NOMO-1 treated with DMSO at 0.1 percent for 48 hours (cell line): ENCODE data around the gene GLDN.
A peak's percentile ranks its signal among the peaks of the same experiment; 100 is the strongest.
"Not testable (repeated sequence)": the region's sequence is repeated elsewhere in the genome, so short reads cannot be mapped to it uniquely, and the experiment has no call there.

ENCODE experiments used
- DNase-seq: peaks from one replicate; lab custom pipeline; 2025; ENCODE audit not compliant: unreplicated experiment; lab: John Stamatoyannopoulos, UW

GLDN gene

GRCh38 chr15:51386960-51387698, 45.7 kb downstream of the GLDN start:
- DNase-seq, result no peak

- no peak for DNase-seq
Observed at GRCh38 chr15:51387699-51388041, 46.2 kb downstream of the GLDN start.

- no peak for DNase-seq
Observed at GRCh38 chr15:51388726-51389125, 47.3 kb downstream of the GLDN start.

- no peak for DNase-seq
Observed at GRCh38 chr15:51390241-51390965, 48.9 kb downstream of the GLDN start.

GRCh38 chr15:51390966-51391422, 49.5 kb downstream of the GLDN start:
- DNase-seq, result peak; percentile 14

GRCh38 chr15:51396921-51397320, 55.5 kb downstream of the GLDN start:
- no peak for DNase-seq

GRCh38 chr15:51398626-51399025, 57.2 kb downstream of the GLDN start:
- no peak for DNase-seq

- no peak for DNase-seq
Observed at GRCh38 chr15:51401051-51401780, 59.8 kb downstream of the GLDN start.

- DNase-seq, result peak; percentile 31
Observed at GRCh38 chr15:51401872-51402517, 60.5 kb downstream of the GLDN start.

- DNase-seq, result no peak
Observed at GRCh38 chr15:51403072-51403878, 61.8 kb downstream of the GLDN start.

- no peak for DNase-seq
Observed at GRCh38 chr15:51403946-51404695, 62.7 kb downstream of the GLDN start.

GRCh38 chr15:51405693-51406523, 64.5 kb downstream of the GLDN start:
- DNase-seq, result no peak

GRCh38 chr15:51414256-51414860, 72.9 kb downstream of the GLDN start:
- no peak for DNase-seq

GRCh38 chr15:51416129-51416528, 74.7 kb downstream of the GLDN start:
- no peak for DNase-seq

GRCh38 chr15:51423040-51423439, 81.6 kb downstream of the GLDN start:
- DNase-seq, result not testable (repeated sequence)

GRCh38 chr15:51424780-51425179, 83.3 kb downstream of the GLDN start:
- no peak for DNase-seq

- DNase-seq, result no peak
Observed at GRCh38 chr15:51425517-51426040, 84.1 kb downstream of the GLDN start.

GRCh38 chr15:51438526-51438925, 97.1 kb downstream of the GLDN start:
- DNase-seq, result no peak
